Lower leg skin (tissue), 4 donors: ENCODE measurements around the gene WDR27. TPM values are rescaled to one million over a fixed set of nuclear protein-coding genes. Genes with fewer than 3 reads are reported as not detected.
A peak's percentile ranks its signal among the peaks of the same experiment; 100 is the strongest.

Experiments used
- DNase-seq, 2 donors: peaks; one replicate each; pipeline ENCODE4 v3.0.0-alpha.2; 2019; ENCODE audit warnings: low spot score in 2 of 2
- H3K4me3 ChIP-seq: fragments of 200-600 bp; sonication (generic); 2 replicates; pipeline ENCODE4 v1.5.1; 2017; ENCODE audit warnings: mild to moderate bottlenecking, low read depth; ENCODE audit not compliant: poor library complexity, severe bottlenecking
- POLR2A ChIP-seq, 2 donors: fragments of 450-650 bp; IDR thresholded peaks; one replicate each; pipeline ENCODE4 v1.6.1; 2016 to 2017; ENCODE audit warnings: antibody characterized with exemption in 2 of 2, mild to moderate bottlenecking in 1 of 2, moderate library complexity in 1 of 2
- WGBS, 2 donors: methylation state at CpG; one replicate each; pipeline ENCODE4 v1.1.5; 2018; 5-methylcytosine and 5-hydroxymethylcytosine counted together
- intact Hi-C: fragments of 100-400 bp; cut with DNase I; formaldehyde crosslinking; loops from one replicate; pipeline ENCODE4 v1.15.0; 2023; ENCODE audit warnings: low total_unique reads
- total RNA-seq, 4 donors: library from RNA; depleted of rRNA; stranded (reverse); fragments of >200 nt; gene quantifications; one replicate each; pipeline ENCODE4 v1.1.0, GENCODE V29; 2016
- TF ChIP-seq, protein P1 (sequence below), 3 donors: fragments of 450-650 bp; IDR thresholded peaks; one replicate each; pipeline ENCODE4 v1.5.1; 2016; ENCODE audit warnings: antibody characterized with exemption in 3 of 3, mild to moderate bottlenecking in 3 of 3, moderate library complexity in 2 of 3

The WDR27 gene
- total RNA-seq, 4 donors from 2014 or later = 15.7 to 40.0 (median 19.5) TPM

DNA sequence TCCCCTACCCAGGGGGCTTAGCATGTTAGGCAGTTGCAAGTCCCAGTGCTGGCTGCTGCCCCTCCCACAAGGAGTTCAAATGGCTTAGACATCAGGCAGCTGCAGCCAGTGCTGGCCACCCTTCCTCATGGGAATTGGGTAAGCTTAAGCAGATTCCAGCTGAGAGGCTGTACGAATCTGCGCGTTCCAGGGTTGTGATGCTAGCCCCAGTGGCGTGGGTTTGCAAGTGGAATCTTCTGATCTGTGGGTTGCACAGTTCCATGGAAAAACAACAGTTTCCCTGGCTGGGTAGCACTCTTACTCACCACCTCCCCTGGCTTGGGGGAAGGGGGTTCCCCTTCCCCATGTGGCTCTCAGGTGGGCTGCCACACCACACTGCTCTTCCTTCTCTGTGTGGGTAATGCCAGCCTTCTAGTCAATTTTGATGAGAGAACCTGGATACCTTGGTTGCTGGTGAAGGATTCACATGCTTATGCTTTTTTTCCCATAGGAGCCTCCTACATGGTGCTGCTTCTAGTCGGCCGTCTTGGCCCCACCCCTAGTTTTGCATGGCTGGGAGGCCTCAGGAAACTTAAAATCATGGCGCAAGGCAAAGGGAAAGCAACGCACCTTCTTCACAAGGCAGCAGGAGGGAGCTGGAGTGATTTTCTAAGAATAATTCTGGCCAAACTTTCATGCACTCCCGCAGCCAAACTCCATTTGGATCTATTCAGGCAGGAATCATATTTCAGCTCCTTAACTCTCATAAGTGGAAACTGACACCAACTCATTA lies 36.6 kb upstream of the WDR27 start:
- 60 to 61% methylated on average over 9 of the region's 9 CpGs for WGBS, 2 donors
- no peak for DNase-seq
- H3K4me3 ChIP-seq = no peak overlapping the region
- intact Hi-C loops = no loop called here
- TF ChIP-seq, protein P1, sequence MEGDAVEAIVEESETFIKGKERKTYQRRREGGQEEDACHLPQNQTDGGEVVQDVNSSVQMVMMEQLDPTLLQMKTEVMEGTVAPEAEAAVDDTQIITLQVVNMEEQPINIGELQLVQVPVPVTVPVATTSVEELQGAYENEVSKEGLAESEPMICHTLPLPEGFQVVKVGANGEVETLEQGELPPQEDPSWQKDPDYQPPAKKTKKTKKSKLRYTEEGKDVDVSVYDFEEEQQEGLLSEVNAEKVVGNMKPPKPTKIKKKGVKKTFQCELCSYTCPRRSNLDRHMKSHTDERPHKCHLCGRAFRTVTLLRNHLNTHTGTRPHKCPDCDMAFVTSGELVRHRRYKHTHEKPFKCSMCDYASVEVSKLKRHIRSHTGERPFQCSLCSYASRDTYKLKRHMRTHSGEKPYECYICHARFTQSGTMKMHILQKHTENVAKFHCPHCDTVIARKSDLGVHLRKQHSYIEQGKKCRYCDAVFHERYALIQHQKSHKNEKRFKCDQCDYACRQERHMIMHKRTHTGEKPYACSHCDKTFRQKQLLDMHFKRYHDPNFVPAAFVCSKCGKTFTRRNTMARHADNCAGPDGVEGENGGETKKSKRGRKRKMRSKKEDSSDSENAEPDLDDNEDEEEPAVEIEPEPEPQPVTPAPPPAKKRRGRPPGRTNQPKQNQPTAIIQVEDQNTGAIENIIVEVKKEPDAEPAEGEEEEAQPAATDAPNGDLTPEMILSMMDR (IDR thresholded peaks at IDR 0.05) = no peak
- TF ChIP-seq POLR2A (IDR thresholded peaks at IDR 0.05) = no peak

DNA sequence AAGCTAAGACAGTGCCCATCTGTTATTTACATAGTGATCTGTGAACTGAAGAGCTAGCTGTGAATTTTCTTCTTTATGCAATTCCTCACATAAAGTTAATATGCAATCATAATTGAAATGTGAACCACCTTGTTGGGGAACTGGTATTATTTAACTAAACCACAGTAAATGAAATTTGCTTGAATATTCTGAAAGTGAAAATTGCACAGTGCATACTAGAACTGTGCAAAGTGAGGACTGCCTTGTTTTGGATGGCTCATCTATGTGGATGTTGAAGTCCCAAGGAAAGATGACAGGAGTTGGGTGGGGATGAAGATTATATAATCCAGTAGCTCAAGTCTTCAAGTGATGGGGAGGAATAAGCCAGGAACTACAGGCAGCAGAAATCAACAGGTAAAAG lies 28.1 kb upstream of the WDR27 start:
- no peak for DNase-seq

DNA sequence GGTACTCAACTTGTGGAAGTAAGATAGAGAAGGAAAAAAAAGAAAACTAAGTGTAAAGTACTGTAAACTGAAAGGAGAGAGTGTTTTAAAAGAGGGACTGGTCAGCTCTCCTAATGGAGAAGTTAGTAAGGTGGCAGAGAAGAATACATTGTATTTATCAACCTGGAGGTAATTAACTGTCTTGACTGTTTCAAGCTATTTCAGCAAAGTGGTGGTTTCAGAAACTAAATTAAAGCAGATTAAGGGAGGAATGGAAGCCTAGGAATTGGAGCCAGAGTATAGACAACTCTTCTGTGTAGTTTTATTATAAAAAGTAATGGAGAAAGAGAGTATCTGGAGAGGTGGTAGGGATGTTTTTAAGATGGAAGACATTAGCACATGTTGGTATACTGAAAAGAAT lies 25.1 kb upstream of the WDR27 start:
- TF ChIP-seq, protein P1 (IDR thresholded peaks at IDR 0.05) = no peak
- intact Hi-C loops = no loop called here
- no peak overlapping the region for H3K4me3 ChIP-seq
- DNase-seq = no peak

More for the DNA sequence above, 28.1 kb upstream of the WDR27 start:
- H3K4me3 ChIP-seq = no peak overlapping the region
- TF ChIP-seq POLR2A (IDR thresholded peaks at IDR 0.05) = no peak
- TF ChIP-seq, protein P1 (IDR thresholded peaks at IDR 0.05) = no peak
- intact Hi-C loops = no loop called here

GRCh38 chr6:169726049-169726400 lies 24.2 kb upstream of the WDR27 start:
- TF ChIP-seq, protein P1 (IDR thresholded peaks at IDR 0.05) = no peak
- no peak for TF ChIP-seq POLR2A (IDR thresholded peaks at IDR 0.05)
- 95 to 100% methylated on average over 1 of the region's 1 CpG for WGBS, 2 donors

GRCh38 chr6:169725125-169726048 lies 23.6 kb upstream of the WDR27 start:
- H3K4me3 ChIP-seq = peak overlapping the region; percentile 61
- DNase-seq = peak; percentile 54 to 91
- no peak for TF ChIP-seq POLR2A (IDR thresholded peaks at IDR 0.05)
- TF ChIP-seq, protein P1 (IDR thresholded peaks at IDR 0.05) = no peak
- 22 to 28% methylated on average over 28 to 29 of the region's 29 CpGs for WGBS, 2 donors
- intact Hi-C loops = no loop called here

More at GRCh38 chr6:169726049-169726400, 24.2 kb upstream of the WDR27 start:
- intact Hi-C loops = no loop called here
- no peak overlapping the region for H3K4me3 ChIP-seq
- no peak for DNase-seq
